Measurements from ENCODE around the gene LPP. TPM values are rescaled to one million over a fixed set of nuclear protein-coding genes. Genes with fewer than 3 reads are reported as not detected.

LPP gene
- polyA plus RNA-seq, 3 donors: 14.1 to 23.2 (median 15.3) TPM

GRCh38 chr3:188839187-188839695 lies 685.3 kb downstream of the LPP start:
- Histone ChIP-seq H4K20me1 (ENCODE audit: insufficient read depth, low read length) (no peaks in the 10 kb centered on the region), H3K9me3 (replicated peaks in 1 of 2; ENCODE audit: control insufficient read depth in 1 of 2, insufficient read depth in 1 of 2, low read length in 2 of 2) (no peaks in the 10 kb centered on the region), H3K27ac (ENCODE audit: low read depth in 1 of 2, low read length in 2 of 2) (no peak overlapping the region), H3K4me3 (replicated peaks in 1 of 3; ENCODE audit: low read depth in 2 of 3, low read length in 3 of 3) (no peak overlapping the region), H2AFZ (ENCODE audit: insufficient read depth, low read depth, low read length, poor library complexity, severe bottlenecking) (no peak overlapping the region), H3K9ac (ENCODE audit: insufficient read depth, low read length, poor library complexity, severe bottlenecking) (no peak overlapping the region), H3K36me3 (replicated peaks in 1 of 2; ENCODE audit: control insufficient read depth in 1 of 2, insufficient read depth in 2 of 2, low read length in 2 of 2) (no peaks in the 10 kb centered on the region), H3K4me2 (replicated peaks; ENCODE audit: extremely low read depth, low read length, poor library complexity, severe bottlenecking) (no peak overlapping the region), H3K27me3 (ENCODE audit: control insufficient read depth in 2 of 2, insufficient read depth in 2 of 2, low read length in 2 of 2) (no peaks in the 10 kb centered on the region), H3K4me1 (ENCODE audit: control insufficient read depth in 1 of 2, insufficient read depth in 2 of 2, low read length in 2 of 2) (peaks cover 37 to 42% of the 10 kb centered on the region in 2 donors), H3K79me2 (ENCODE audit: insufficient read depth, low read length) (no peaks in the 10 kb centered on the region)
- Mint-ChIP-seq H3K27me3 (ENCODE audit: low read depth in 3 of 3) (peaks cover 0 to 1% (median 0%) of the 10 kb centered on the region in 3 donors), H3K9me3 (peaks cover 0 to 6% (median 4%) of the 10 kb centered on the region in 7 donors), H3K4me1 (peaks cover 43% of the 10 kb centered on the region), H3K4me3 (no peak overlapping the region), H3K27ac (no peak overlapping the region), H3K36me3 (peaks cover 8% of the 10 kb centered on the region in 2 donors)
- DNase-seq: no peak
- TF ChIP-seq CTCF (IDR thresholded peaks at IDR 0.05): no peak
- intact Hi-C loops (cut with micrococcal nuclease): no loop called here
- WGBS (ENCODE audit: insufficient coverage): no CpG with 5 or more reads among the region's 8 CpGs

GRCh38 chr3:188840290-188840689 lies 686.3 kb downstream of the LPP start:
- H3K36me3 ChIP-seq (replicated peaks in 1 of 2; ENCODE audit: control insufficient read depth in 1 of 2, insufficient read depth in 2 of 2, low read length in 2 of 2): no peaks in the 10 kb centered on the region
- no peak for DNase-seq
- Mint-ChIP-seq H3K27ac (peak overlapping the region in 6 of 7 donors; percentile 14 to 98 (median 89)), H3K9me3 (peaks cover 0 to 6% (median 4%) of the 10 kb centered on the region in 7 donors), H3K27me3 (ENCODE audit: low read depth in 3 of 3) (peaks cover 0 to 1% (median 0%) of the 10 kb centered on the region in 3 donors), H3K36me3 (peaks cover 8% of the 10 kb centered on the region in 2 donors), H3K4me1 (peaks cover 45% of the 10 kb centered on the region), H3K4me3 (no peak overlapping the region)
- H3K9me3 ChIP-seq (replicated peaks in 1 of 2; ENCODE audit: control insufficient read depth in 1 of 2, insufficient read depth in 1 of 2, low read length in 2 of 2): no peaks in the 10 kb centered on the region
- no peaks in the 10 kb centered on the region for H4K20me1 ChIP-seq (ENCODE audit: insufficient read depth, low read length)
- H3K4me3 ChIP-seq (replicated peaks in 1 of 3; ENCODE audit: low read depth in 2 of 3, low read length in 3 of 3): no peak overlapping the region
- H3K4me1 ChIP-seq (ENCODE audit: control insufficient read depth in 1 of 2, insufficient read depth in 2 of 2, low read length in 2 of 2): peaks cover 40 to 47% of the 10 kb centered on the region in 2 donors
- 100% methylated on average over 1 of the region's 1 CpG for WGBS (ENCODE audit: insufficient coverage)
- no peaks in the 10 kb centered on the region for H3K79me2 ChIP-seq (ENCODE audit: insufficient read depth, low read length)
- H3K9ac ChIP-seq (ENCODE audit: insufficient read depth, low read length, poor library complexity, severe bottlenecking): no peak overlapping the region
- intact Hi-C loops (cut with micrococcal nuclease): loop anchor here (5.0 to 10.0 kb wide), 4 partner anchors 65 to 1098 kb away; no protein-coding TSS in a partner anchor
- H2AFZ ChIP-seq (ENCODE audit: insufficient read depth, low read depth, low read length, poor library complexity, severe bottlenecking): no peak overlapping the region
- no peak for TF ChIP-seq CTCF (IDR thresholded peaks at IDR 0.05)
- H3K27ac ChIP-seq (ENCODE audit: low read depth in 1 of 2, low read length in 2 of 2): peak overlapping the region; percentile 70 to 77
- no peak overlapping the region for H3K4me2 ChIP-seq (replicated peaks; ENCODE audit: extremely low read depth, low read length, poor library complexity, severe bottlenecking)
- no peaks in the 10 kb centered on the region for H3K27me3 ChIP-seq (ENCODE audit: control insufficient read depth in 2 of 2, insufficient read depth in 2 of 2, low read length in 2 of 2)

All from CD14-positive monocyte (primary cell).